Keratinocyte (primary cell): Measurements from ENCODE around the gene CKLF. TPM values are rescaled to one million over a fixed set of nuclear protein-coding genes. Genes with fewer than 3 reads are reported as not detected.
A peak's percentile ranks its signal among the peaks of the same experiment; 100 is the strongest.

Experiments used
- DNase-seq: peaks from one replicate; pipeline ENCODE4 v3.0.0-alpha.2; 2011; ENCODE audit warnings: low read depth, missing footprints, low spot score
- FAIRE-seq: peaks from 2 replicates; lab custom pipeline; 2011; peaks lifted over from hg19 to GRCh38; lab: Jason Lieb, UNC
- H2AFZ ChIP-seq: 2 replicates; pipeline ENCODE4 v1.6.0; 2012; ENCODE audit warnings: low read length, control low read depth, inconsistent platforms; ENCODE audit not compliant: control insufficient read depth
- H3K27ac ChIP-seq: 2 replicates; pipeline ENCODE4 v1.5.1; 2011; ENCODE audit warnings: low read length; ENCODE audit not compliant: control insufficient read depth, insufficient read depth
- H3K27me3 ChIP-seq: 3 replicates; pipeline ENCODE4 v1.6.0; 2011; ENCODE audit warnings: low read length; ENCODE audit not compliant: control insufficient read depth, insufficient read depth; ENCODE audit errors: extremely low read depth
- H3K36me3 ChIP-seq, 2 experiments: 2 replicates in 1 of 2; 3 replicates in 1 of 2; pipeline ENCODE4 v1.5.1; 2011; ENCODE audit warnings: low read length in 2 of 2, mild to moderate bottlenecking in 1 of 2; ENCODE audit not compliant: control insufficient read depth in 2 of 2, insufficient read depth in 2 of 2; ENCODE audit errors: extremely low read depth in 1 of 2
- H3K4me1 ChIP-seq: 3 replicates; pipeline ENCODE4 v1.5.1; 2011; ENCODE audit warnings: low read length; ENCODE audit not compliant: control insufficient read depth, insufficient read depth; ENCODE audit errors: extremely low read depth
- H3K4me2 ChIP-seq: 3 replicates; pipeline ENCODE4 v1.6.0; 2011; ENCODE audit warnings: low read depth, low read length; ENCODE audit not compliant: control insufficient read depth, insufficient read depth; ENCODE audit errors: extremely low read depth
- H3K4me3 ChIP-seq, 3 experiments: fragments of 200-600 bp in 1 of 3; sonication (generic) in 1 of 3; 2 replicates in 2 of 3; 3 replicates in 1 of 3; pipeline ENCODE4 v1.5.1; 2011 to 2016; ENCODE audit warnings: low read length in 3 of 3, mild to moderate bottlenecking in 3 of 3, control low read depth in 2 of 3, inconsistent platforms in 1 of 3, low read depth in 1 of 3, mixed read lengths in 1 of 3, mixed run types in 1 of 3, moderate library complexity in 1 of 3; ENCODE audit not compliant: control insufficient read depth in 2 of 3, insufficient read depth in 2 of 3; ENCODE audit errors: extremely low read depth in 1 of 3
- H3K79me2 ChIP-seq: 2 replicates; pipeline ENCODE4 v1.6.0; 2012; ENCODE audit warnings: low read length; ENCODE audit not compliant: control insufficient read depth, insufficient read depth
- H3K9ac ChIP-seq: 3 replicates; pipeline ENCODE4 v1.6.0; 2011; ENCODE audit warnings: low read length; ENCODE audit not compliant: control insufficient read depth, insufficient read depth; ENCODE audit errors: extremely low read depth
- H3K9me1 ChIP-seq: 3 replicates; pipeline ENCODE4 v1.6.0; 2011; ENCODE audit warnings: low read length; ENCODE audit not compliant: control insufficient read depth, insufficient read depth; ENCODE audit errors: extremely low read depth
- H3K9me3 ChIP-seq: 2 replicates; pipeline ENCODE4 v1.5.1; 2012; ENCODE audit warnings: low read depth, low read length; ENCODE audit not compliant: control insufficient read depth
- H4K20me1 ChIP-seq: 3 replicates; pipeline ENCODE4 v1.6.0; 2011; ENCODE audit warnings: low read length; ENCODE audit not compliant: control insufficient read depth, insufficient read depth; ENCODE audit errors: extremely low read depth
- CTCF ChIP-seq, 3 experiments: IDR thresholded peaks in 1 of 3; conservative IDR thresholded peaks in 1 of 3; optimal IDR thresholded peaks in 1 of 3; 2 replicates in 2 of 3; 3 replicates in 1 of 3; pipeline versions ENCODE3 to v1.5.1; 2011; ENCODE audit warnings: low read length in 3 of 3, mild to moderate bottlenecking in 3 of 3, moderate library complexity in 2 of 3, control low read depth in 1 of 3, inconsistent platforms in 1 of 3; ENCODE audit not compliant: insufficient read depth in 2 of 3; ENCODE audit errors: extremely low read depth in 1 of 3
- EZH2 ChIP-seq: IDR thresholded peaks from one replicate; pipeline ENCODE4 v1.6.1; 2012; ENCODE audit warnings: inconsistent platforms, mild to moderate bottlenecking, low read length, moderate library complexity
- dilution Hi-C: fragments of 300-500 bp; cut with MboI; formaldehyde crosslinking; loops from one replicate; pipeline ENCODE4 v1.7.0; 2020; ENCODE audit warnings: low sequenced_read_pairs; ENCODE audit not compliant: extremely low pct_ligation_motif_present
- polyA plus RNA-seq, 5 experiments: library from polyadenylated mRNA; depleted of rRNA in 3 of 5; stranded (reverse) in 3 of 5; stranded (forward) in 1 of 5; unstranded in 1 of 5; fragments of >200 nt; gene quantifications; 1 replicate in 1 of 5; 2 replicates in 3 of 5; 3 replicates in 1 of 5; pipeline versions ENCODE4 v1.2.1 to v1.2.3, GENCODE V29; 2011 to 2012; ENCODE audit warnings: missing spikeins in 2 of 5, low read depth in 1 of 5, low replicate concordance in 1 of 5

The CKLF gene
- polyA plus RNA-seq, 1 donor (not counting 4 experiments of a cell fraction or from before 2014, with no cell fraction given): 38.0 TPM

- Histone ChIP-seq H3K9me1 (peaks cover 3% of the 10 kb centered on the region), H4K20me1 (no peaks in the 10 kb centered on the region), H3K4me3 (peak overlapping the region in 2 of 3 experiments; percentile 20 to 34), H3K27me3 (no peaks in the 10 kb centered on the region), H3K9me3 (no peaks in the 10 kb centered on the region), H3K4me1 (peaks cover 36% of the 10 kb centered on the region), H3K36me3 (peaks cover 0 to 1% of the 10 kb centered on the region in 2 experiments), H2AFZ (no peak overlapping the region), H3K4me2 (peak overlapping the region; percentile 52), H3K79me2 (no peaks in the 10 kb centered on the region), H3K27ac (peak overlapping the region; percentile 62), H3K9ac (peak overlapping the region; percentile 41)
- DNase-seq (peak; percentile 97), FAIRE-seq (peak; percentile 91)
- dilution Hi-C loops: no loop called here
- TF ChIP-seq EZH2 (no peak), CTCF (optimal IDR thresholded peaks at IDR 0.05 in 1 of 3, IDR thresholded peaks at IDR 0.05 in 1 of 3, conservative IDR thresholded peaks at IDR 0.05 in 1 of 3; ENCODE audit: extremely low read depth in 1 of 3, insufficient read depth in 2 of 3, low read length in 3 of 3) (no peak)
These were observed 30.2 kb upstream of the CKLF start for GRCh38 chr16:66521951-66522771.

GRCh38 chr16:66522816-66523590 is 29.4 kb upstream of the CKLF start:
- Histone ChIP-seq H4K20me1 (no peaks in the 10 kb centered on the region), H3K36me3 (peaks cover 2 to 3% of the 10 kb centered on the region in 2 experiments), H3K9me1 (peaks cover 3% of the 10 kb centered on the region), H3K4me3 (no peak overlapping the region), H2AFZ (no peak overlapping the region), H3K27me3 (no peaks in the 10 kb centered on the region), H3K9me3 (no peaks in the 10 kb centered on the region), H3K79me2 (no peaks in the 10 kb centered on the region), H3K27ac (no peak overlapping the region), H3K4me2 (no peak overlapping the region), H3K4me1 (peaks cover 28% of the 10 kb centered on the region), H3K9ac (no peak overlapping the region)
- no peak for FAIRE-seq
- no peak for DNase-seq
- TF ChIP-seq CTCF (optimal IDR thresholded peaks at IDR 0.05 in 1 of 3, IDR thresholded peaks at IDR 0.05 in 1 of 3, conservative IDR thresholded peaks at IDR 0.05 in 1 of 3; ENCODE audit: extremely low read depth in 1 of 3, insufficient read depth in 2 of 3, low read length in 3 of 3) (no peak), EZH2 (no peak)
- dilution Hi-C loops: no loop called here
